ENCODE measurements around the gene MLLT10.

GRCh38 chr10:21759232-21759631, 225.2 kb downstream of the MLLT10 start:
- TF ChIP-seq POLR2A (IDR thresholded peaks at IDR 0.05), result no peak
- TF ChIP-seq POLR2AphosphoS5 (IDR thresholded peaks at IDR 0.05; ENCODE audit: insufficient read depth in 1 of 2, low read depth in 1 of 2), result no peak
- TF ChIP-seq, protein P1, sequence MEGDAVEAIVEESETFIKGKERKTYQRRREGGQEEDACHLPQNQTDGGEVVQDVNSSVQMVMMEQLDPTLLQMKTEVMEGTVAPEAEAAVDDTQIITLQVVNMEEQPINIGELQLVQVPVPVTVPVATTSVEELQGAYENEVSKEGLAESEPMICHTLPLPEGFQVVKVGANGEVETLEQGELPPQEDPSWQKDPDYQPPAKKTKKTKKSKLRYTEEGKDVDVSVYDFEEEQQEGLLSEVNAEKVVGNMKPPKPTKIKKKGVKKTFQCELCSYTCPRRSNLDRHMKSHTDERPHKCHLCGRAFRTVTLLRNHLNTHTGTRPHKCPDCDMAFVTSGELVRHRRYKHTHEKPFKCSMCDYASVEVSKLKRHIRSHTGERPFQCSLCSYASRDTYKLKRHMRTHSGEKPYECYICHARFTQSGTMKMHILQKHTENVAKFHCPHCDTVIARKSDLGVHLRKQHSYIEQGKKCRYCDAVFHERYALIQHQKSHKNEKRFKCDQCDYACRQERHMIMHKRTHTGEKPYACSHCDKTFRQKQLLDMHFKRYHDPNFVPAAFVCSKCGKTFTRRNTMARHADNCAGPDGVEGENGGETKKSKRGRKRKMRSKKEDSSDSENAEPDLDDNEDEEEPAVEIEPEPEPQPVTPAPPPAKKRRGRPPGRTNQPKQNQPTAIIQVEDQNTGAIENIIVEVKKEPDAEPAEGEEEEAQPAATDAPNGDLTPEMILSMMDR (IDR thresholded peaks at IDR 0.05), result no peak

Data from vagina (tissue), 2 donors.